CD14-positive monocyte (primary cell): Measurements from ENCODE around the gene CCDC74A. TPM values are rescaled to one million over a fixed set of nuclear protein-coding genes. Genes with fewer than 3 reads are reported as not detected.

Source experiments
- DNase-seq, 3 donors: peaks; one replicate each; pipeline ENCODE4 v3.0.0-alpha.2; 2011 to 2022
- H2AFZ ChIP-seq: 2 replicates; pipeline ENCODE4 v1.6.0; 2012; ENCODE audit warnings: mild to moderate bottlenecking, low read depth, low read length, inconsistent platforms; ENCODE audit not compliant: insufficient read depth, poor library complexity, severe bottlenecking
- H3K27ac ChIP-seq, 2 donors: 1 replicate in 1 of 2; 2 replicates in 1 of 2; pipeline ENCODE4 v1.5.1; 2012 to 2013; ENCODE audit warnings: low read length in 2 of 2, control low read depth in 1 of 2, inconsistent platforms in 1 of 2, low read depth in 1 of 2, mild to moderate bottlenecking in 1 of 2
- H3K27me3 ChIP-seq, 2 donors: one replicate each; pipeline versions ENCODE4 v1.6.0 to v1.6.1; 2011 to 2013; ENCODE audit warnings: low read length in 2 of 2; ENCODE audit not compliant: control insufficient read depth in 2 of 2, insufficient read depth in 2 of 2
- H3K36me3 ChIP-seq, 2 donors: replicated peaks in 1 of 2; 1 replicate in 1 of 2; 2 replicates in 1 of 2; pipeline versions ENCODE4 v1.5.1 to v1.6.1; 2012 to 2013; ENCODE audit warnings: low read length in 2 of 2, control low read depth in 1 of 2, inconsistent platforms in 1 of 2, mild to moderate bottlenecking in 1 of 2; ENCODE audit not compliant: insufficient read depth in 2 of 2, control insufficient read depth in 1 of 2
- H3K4me1 ChIP-seq, 2 donors: 1 replicate in 1 of 2; 2 replicates in 1 of 2; pipeline versions ENCODE4 v1.5.1 to v1.6.1; 2012 to 2013; ENCODE audit warnings: low read length in 2 of 2, control low read depth in 1 of 2, inconsistent platforms in 1 of 2, mild to moderate bottlenecking in 1 of 2, moderate library complexity in 1 of 2; ENCODE audit not compliant: insufficient read depth in 2 of 2, control insufficient read depth in 1 of 2
- H3K4me2 ChIP-seq: replicated peaks from 2 replicates; pipeline ENCODE3; 2012; ENCODE audit warnings: low read length, moderate library complexity, mild to moderate bottlenecking; ENCODE audit not compliant: poor library complexity, severe bottlenecking; ENCODE audit errors: extremely low read depth
- H3K4me3 ChIP-seq, 3 experiments: fragments of 200-600 bp in 1 of 3; sonication (generic) in 1 of 3; replicated peaks in 1 of 3; 1 replicate in 2 of 3; 2 replicates in 1 of 3; pipeline ENCODE4 v1.5.1; 2011 to 2013; ENCODE audit warnings: low read length in 3 of 3, mild to moderate bottlenecking in 3 of 3, control low read depth in 2 of 3, low read depth in 2 of 3, inconsistent platforms in 1 of 3, moderate library complexity in 1 of 3
- H3K79me2 ChIP-seq: 2 replicates; pipeline ENCODE4 v1.6.0; 2012; ENCODE audit warnings: mild to moderate bottlenecking, control low read depth, inconsistent platforms, low read length, moderate library complexity; ENCODE audit not compliant: insufficient read depth
- H3K9ac ChIP-seq: 2 replicates; pipeline ENCODE4 v1.6.0; 2017; ENCODE audit warnings: low read length, mild to moderate bottlenecking; ENCODE audit not compliant: insufficient read depth, poor library complexity, severe bottlenecking
- H3K9me3 ChIP-seq, 2 donors: replicated peaks in 1 of 2; 1 replicate in 1 of 2; 2 replicates in 1 of 2; pipeline versions ENCODE4 v1.5.1 to v1.6.1; 2012 to 2013; ENCODE audit warnings: low read length in 2 of 2, control low read depth in 1 of 2; ENCODE audit not compliant: control insufficient read depth in 1 of 2, insufficient read depth in 1 of 2
- H4K20me1 ChIP-seq: 2 replicates; pipeline ENCODE4 v1.6.0; 2012; ENCODE audit warnings: mild to moderate bottlenecking, low read length, control low read depth, moderate library complexity; ENCODE audit not compliant: insufficient read depth
- H3K27ac Mint-ChIP-seq, 7 donors: one replicate each; pipeline ENCODE4 v1.8.0; 2020; ENCODE audit warnings: mild to moderate bottlenecking in 7 of 7, mixed read lengths in 7 of 7, moderate library complexity in 6 of 7, inconsistent platforms in 2 of 7
- H3K27me3 Mint-ChIP-seq, 3 donors: one replicate each; pipeline ENCODE4 v1.8.0; 2021 to 2022; ENCODE audit warnings: low read depth in 3 of 3, mild to moderate bottlenecking in 3 of 3, mixed read lengths in 3 of 3, moderate library complexity in 3 of 3, inconsistent platforms in 1 of 3
- H3K36me3 Mint-ChIP-seq, 2 donors: one replicate each; pipeline ENCODE4 v1.8.0; 2020; ENCODE audit warnings: mixed read lengths in 2 of 2, inconsistent platforms in 1 of 2, mild to moderate bottlenecking in 1 of 2
- H3K4me1 Mint-ChIP-seq: one replicate; pipeline ENCODE4 v1.8.0; 2020; ENCODE audit warnings: mild to moderate bottlenecking, mixed read lengths
- H3K4me3 Mint-ChIP-seq, 2 donors: one replicate each; pipeline ENCODE4 v1.8.0; 2020; ENCODE audit warnings: mild to moderate bottlenecking in 2 of 2, mixed read lengths in 2 of 2, moderate library complexity in 1 of 2
- H3K9me3 Mint-ChIP-seq, 7 donors: one replicate each; pipeline ENCODE4 v1.8.0; 2020 to 2022; ENCODE audit warnings: mixed read lengths in 7 of 7, mild to moderate bottlenecking in 6 of 7, moderate library complexity in 6 of 7, inconsistent platforms in 2 of 7
- CTCF ChIP-seq: fragments of 200-600 bp; IDR thresholded peaks from one replicate; pipeline ENCODE4 v1.8.0; 2022; ENCODE audit warnings: antibody characterized with exemption, mild to moderate bottlenecking
- WGBS: methylation state at CpG from one replicate; pipeline ENCODE4 v1.1.5; 2013; ENCODE audit warnings: missing lambda C conversion rate; ENCODE audit not compliant: insufficient coverage; 5-methylcytosine and 5-hydroxymethylcytosine counted together
- intact Hi-C, 2 donors: fragments of 100-400 bp; cut with micrococcal nuclease; formaldehyde crosslinking; loops; one replicate each; pipeline versions ENCODE4 v1.15.0 to v1.15.1; 2023
- polyA plus RNA-seq, 3 donors: library from polyadenylated mRNA; depleted of rRNA in 1 of 3; unstranded in 2 of 3; stranded (reverse) in 1 of 3; fragments of 300-500 nt in 2 of 3; fragments of >200 nt in 1 of 3; fragmentation: Illumina TruSeq in 2 of 3; gene quantifications; 1 replicate in 2 of 3; 2 replicates in 1 of 3; pipeline ENCODE4 v1.2.3, GENCODE V29; 2012 to 2021

The CCDC74A gene
- polyA plus RNA-seq, 3 donors: not detected

- Histone ChIP-seq H3K4me1 (no peaks in the 10 kb centered on the region), H3K27ac (no peak overlapping the region), H3K36me3 (no peaks in the 10 kb centered on the region), H4K20me1 (no peaks in the 10 kb centered on the region), H3K4me2 (no peak overlapping the region), H3K9me3 (no peaks in the 10 kb centered on the region), H3K79me2 (no peaks in the 10 kb centered on the region), H2AFZ (no peak overlapping the region), H3K27me3 (no peaks in the 10 kb centered on the region), H3K4me3 (no peak overlapping the region), H3K9ac (no peak overlapping the region)
- TF ChIP-seq CTCF: no peak
- Mint-ChIP-seq H3K36me3 (no peaks in the 10 kb centered on the region), H3K9me3 (peaks cover 0 to 6% (median 0%) of the 10 kb centered on the region in 7 donors), H3K27me3 (peaks cover 0 to 10% (median 2%) of the 10 kb centered on the region in 3 donors), H3K4me3 (no peak overlapping the region), H3K27ac (no peak overlapping the region), H3K4me1 (no peaks in the 10 kb centered on the region)
- WGBS: 86% methylated on average over 2 of the region's 7 CpGs
- intact Hi-C loops: no loop called here
- no peak for DNase-seq
Measured at GRCh38 chr2:131580187-131580586, 52.5 kb downstream of the CCDC74A start.

Other genes starting within 250 kb of the CCDC74A start
- not detected for gene RAB6D, start 163.7 kb upstream of the CCDC74A start, polyA plus RNA-seq
- gene TUBA3D, start 51.8 kb upstream of the CCDC74A start, polyA plus RNA-seq: not detected
- gene MZT2A, start 35.5 kb upstream of the CCDC74A start, polyA plus RNA-seq: 10 to 100 TPM; 11.1 to 26.0 (median 13.6) TPM